ENCODE measurements around the gene SPSB3. TPM values are rescaled to one million over a fixed set of nuclear protein-coding genes. Genes with fewer than 3 reads are reported as not detected.

SPSB3 gene
- total and polyA plus RNA-seq, 2 of the 13 experiments (the other 11 are each of a cell fraction or from before 2014, with no cell fraction given) = 13.2 to 21.9 TPM

DNA sequence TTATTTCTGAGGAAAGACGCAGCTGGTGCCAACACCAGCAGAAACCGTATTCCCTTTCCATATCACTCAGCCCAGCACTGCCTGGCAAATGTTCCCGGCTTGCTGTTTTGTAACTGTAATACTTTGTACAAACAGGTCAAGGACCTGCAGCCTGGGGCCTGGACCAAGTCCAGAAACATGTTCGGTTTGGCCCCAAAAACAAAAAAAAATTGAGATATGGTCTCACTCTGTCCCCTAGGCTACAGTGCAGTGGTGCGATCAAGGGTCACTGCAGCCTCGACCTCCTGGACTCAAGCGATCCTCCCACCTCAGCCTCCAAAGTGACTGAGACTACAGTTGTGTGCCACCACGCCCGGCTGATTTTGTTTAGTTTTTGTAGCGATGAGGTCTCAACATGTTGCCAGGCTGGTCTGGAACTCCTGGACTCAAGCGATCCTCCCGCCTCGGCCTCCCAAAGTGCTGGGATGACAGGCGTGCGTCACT lies 43.1 kb upstream of the SPSB3 start (continued):
- TF ChIP-seq, protein P1, sequence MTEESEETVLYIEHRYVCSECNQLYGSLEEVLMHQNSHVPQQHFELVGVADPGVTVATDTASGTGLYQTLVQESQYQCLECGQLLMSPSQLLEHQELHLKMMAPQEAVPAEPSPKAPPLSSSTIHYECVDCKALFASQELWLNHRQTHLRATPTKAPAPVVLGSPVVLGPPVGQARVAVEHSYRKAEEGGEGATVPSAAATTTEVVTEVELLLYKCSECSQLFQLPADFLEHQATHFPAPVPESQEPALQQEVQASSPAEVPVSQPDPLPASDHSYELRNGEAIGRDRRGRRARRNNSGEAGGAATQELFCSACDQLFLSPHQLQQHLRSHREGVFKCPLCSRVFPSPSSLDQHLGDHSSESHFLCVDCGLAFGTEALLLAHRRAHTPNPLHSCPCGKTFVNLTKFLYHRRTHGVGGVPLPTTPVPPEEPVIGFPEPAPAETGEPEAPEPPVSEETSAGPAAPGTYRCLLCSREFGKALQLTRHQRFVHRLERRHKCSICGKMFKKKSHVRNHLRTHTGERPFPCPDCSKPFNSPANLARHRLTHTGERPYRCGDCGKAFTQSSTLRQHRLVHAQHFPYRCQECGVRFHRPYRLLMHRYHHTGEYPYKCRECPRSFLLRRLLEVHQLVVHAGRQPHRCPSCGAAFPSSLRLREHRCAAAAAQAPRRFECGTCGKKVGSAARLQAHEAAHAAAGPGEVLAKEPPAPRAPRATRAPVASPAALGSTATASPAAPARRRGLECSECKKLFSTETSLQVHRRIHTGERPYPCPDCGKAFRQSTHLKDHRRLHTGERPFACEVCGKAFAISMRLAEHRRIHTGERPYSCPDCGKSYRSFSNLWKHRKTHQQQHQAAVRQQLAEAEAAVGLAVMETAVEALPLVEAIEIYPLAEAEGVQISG (CRISPR knock-in tag; IDR thresholded peaks at IDR 0.05) = peak; percentile 54
- TF ChIP-seq TRIM24 (CRISPR knock-in tag; IDR thresholded peaks at IDR 0.05) (no peak), RBM39 (IDR thresholded peaks at IDR 0.05; ENCODE audit: low read depth, low read length, poor library complexity, severe bottlenecking) (no peak), ZNF264 (CRISPR knock-in tag; IDR thresholded peaks at IDR 0.05) (peak; percentile 80; the same call in 1 of the 2 replicates), MEIS2 (CRISPR knock-in tag; IDR thresholded peaks at IDR 0.05) (0 out of 2 replicates have a peak, but pooled peaks have one; percentile 20), ZNF180 (CRISPR knock-in tag; IDR thresholded peaks at IDR 0.05; ENCODE audit: borderline replicate concordance, low read depth) (no peak), ZNF350 (CRISPR knock-in tag; IDR thresholded peaks at IDR 0.05; ENCODE audit: borderline replicate concordance, low read depth) (peak; percentile 26; the same call in 1 of the 2 replicates), PITX1 (CRISPR knock-in tag; IDR thresholded peaks at IDR 0.05) (0 out of 2 replicates have a peak, but pooled peaks have one; percentile 52), ZKSCAN8 (CRISPR knock-in tag; IDR thresholded peaks at IDR 0.05; ENCODE audit: borderline replicate concordance) (0 out of 2 replicates have a peak, but pooled peaks have one; percentile 44), FOXJ3 (CRISPR knock-in tag; IDR thresholded peaks at IDR 0.05; ENCODE audit: borderline replicate concordance) (no peak), ZNF558 (CRISPR knock-in tag; IDR thresholded peaks at IDR 0.05; ENCODE audit: borderline replicate concordance) (peak; percentile 32; the same call in 1 of the 2 replicates), MED1 (CRISPR knock-in tag; IDR thresholded peaks at IDR 0.05) (peak; percentile 59; the same call in 1 of the 2 replicates), CHD4 (IDR thresholded peaks at IDR 0.05; ENCODE audit: borderline replicate concordance, low read length) (peak; percentile 75; the same call in 1 of the 2 replicates), NR2F2 (IDR thresholded peaks at IDR 0.05; ENCODE audit: borderline replicate concordance, low read depth) (peak; percentile 60; the same call in 1 of the 2 replicates), ZBTB20 (CRISPR knock-in tag; IDR thresholded peaks at IDR 0.05; ENCODE audit: borderline replicate concordance, low read depth) (0 out of 2 replicates have a peak, but pooled peaks have one; percentile 15), RFX3 (CRISPR knock-in tag; IDR thresholded peaks at IDR 0.05) (no peak), HNF4A (CRISPR knock-in tag; IDR thresholded peaks at IDR 0.05) (peak; percentile 98), ZNF136 (CRISPR knock-in tag; IDR thresholded peaks at IDR 0.05; ENCODE audit: low read depth) (peak; percentile 59; the same call in 1 of the 2 replicates)
- TF ChIP-seq, protein P2, sequence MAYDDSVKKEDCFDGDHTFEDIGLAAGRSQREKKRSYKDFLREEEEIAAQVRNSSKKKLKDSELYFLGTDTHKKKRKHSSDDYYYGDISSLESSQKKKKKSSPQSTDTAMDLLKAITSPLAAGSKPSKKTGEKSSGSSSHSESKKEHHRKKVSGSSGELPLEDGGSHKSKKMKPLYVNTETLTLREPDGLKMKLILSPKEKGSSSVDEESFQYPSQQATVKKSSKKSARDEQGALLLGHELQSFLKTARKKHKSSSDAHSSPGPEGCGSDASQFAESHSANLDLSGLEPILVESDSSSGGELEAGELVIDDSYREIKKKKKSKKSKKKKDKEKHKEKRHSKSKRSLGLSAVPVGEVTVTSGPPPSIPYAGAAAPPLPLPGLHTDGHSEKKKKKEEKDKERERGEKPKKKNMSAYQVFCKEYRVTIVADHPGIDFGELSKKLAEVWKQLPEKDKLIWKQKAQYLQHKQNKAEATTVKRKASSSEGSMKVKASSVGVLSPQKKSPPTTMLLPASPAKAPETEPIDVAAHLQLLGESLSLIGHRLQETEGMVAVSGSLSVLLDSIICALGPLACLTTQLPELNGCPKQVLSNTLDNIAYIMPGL (CRISPR knock-in tag; IDR thresholded peaks at IDR 0.05; ENCODE audit: borderline replicate concordance in 1 of 2, low read depth in 1 of 2) = 0 out of 4 replicates have a peak, but pooled peaks of 1 of the 2 experiments have one; percentile 37
- TF ChIP-seq, protein P3, sequence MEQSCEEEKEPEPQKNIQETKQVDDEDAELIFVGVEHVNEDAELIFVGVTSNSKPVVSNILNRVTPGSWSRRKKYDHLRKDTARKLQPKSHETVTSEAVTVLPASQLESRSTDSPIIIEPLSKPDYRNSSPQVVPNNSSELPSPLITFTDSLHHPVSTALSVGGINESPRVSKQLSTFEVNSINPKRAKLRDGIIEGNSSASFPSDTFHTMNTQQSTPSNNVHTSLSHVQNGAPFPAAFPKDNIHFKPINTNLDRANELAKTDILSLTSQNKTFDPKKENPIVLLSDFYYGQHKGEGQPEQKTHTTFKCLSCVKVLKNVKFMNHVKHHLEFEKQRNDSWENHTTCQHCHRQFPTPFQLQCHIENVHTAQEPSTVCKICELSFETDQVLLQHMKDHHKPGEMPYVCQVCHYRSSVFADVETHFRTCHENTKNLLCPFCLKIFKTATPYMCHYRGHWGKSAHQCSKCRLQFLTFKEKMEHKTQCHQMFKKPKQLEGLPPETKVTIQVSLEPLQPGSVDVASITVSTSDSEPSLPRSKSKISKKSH (CRISPR knock-in tag; IDR thresholded peaks at IDR 0.05; ENCODE audit: borderline replicate concordance) = 0 out of 2 replicates have a peak, but pooled peaks have one; percentile 27
- TF ChIP-seq, protein P4, sequence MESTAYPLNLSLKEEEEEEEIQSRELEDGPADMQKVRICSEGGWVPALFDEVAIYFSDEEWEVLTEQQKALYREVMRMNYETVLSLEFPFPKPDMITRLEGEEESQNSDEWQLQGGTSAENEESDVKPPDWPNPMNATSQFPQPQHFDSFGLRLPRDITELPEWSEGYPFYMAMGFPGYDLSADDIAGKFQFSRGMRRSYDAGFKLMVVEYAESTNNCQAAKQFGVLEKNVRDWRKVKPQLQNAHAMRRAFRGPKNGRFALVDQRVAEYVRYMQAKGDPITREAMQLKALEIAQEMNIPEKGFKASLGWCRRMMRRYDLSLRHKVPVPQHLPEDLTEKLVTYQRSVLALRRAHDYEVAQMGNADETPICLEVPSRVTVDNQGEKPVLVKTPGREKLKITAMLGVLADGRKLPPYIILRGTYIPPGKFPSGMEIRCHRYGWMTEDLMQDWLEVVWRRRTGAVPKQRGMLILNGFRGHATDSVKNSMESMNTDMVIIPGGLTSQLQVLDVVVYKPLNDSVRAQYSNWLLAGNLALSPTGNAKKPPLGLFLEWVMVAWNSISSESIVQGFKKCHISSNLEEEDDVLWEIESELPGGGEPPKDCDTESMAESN (CRISPR knock-in tag; conservative IDR thresholded peaks at IDR 0.05) = 0 out of 2 replicates have a peak, but pooled peaks have one; percentile 11

Data from HepG2 (cell line).